PC-9 (cell line): ENCODE results near the gene CNN3. TPM values are rescaled to one million over a fixed set of nuclear protein-coding genes. Genes with fewer than 3 reads are reported as not detected.
A peak's percentile ranks its signal among the peaks of the same experiment; 100 is the strongest.

Source experiments
- BruUV-seq: library from RNA; stranded (reverse); fragments of 400-500 nt; replicated peaks from 2 replicates; lab custom pipeline; 2021; lab: Mats Ljungman, UMichigan
- CTCF ChIA-PET: fragments of 300-600 bp; sonication (Branson Sonifier 250); formaldehyde crosslinking; loops from one replicate; lab custom pipeline; 2022; ENCODE audit warnings: antibody characterized with exemption; lab: Charles Lee
- POLR2A ChIA-PET: fragments of 300-600 bp; sonication (Branson Sonifier 250); formaldehyde crosslinking; loops from one replicate; lab custom pipeline; 2022; ENCODE audit warnings: antibody characterized with exemption; ENCODE audit not compliant: unreplicated experiment; lab: Charles Lee
- DNase-seq, 2 experiments: peaks; one replicate each; pipeline versions ENCODE4 v3.0.0 to v3.0.0-alpha.2; 2015 to 2022; ENCODE audit warnings: mixed read lengths in 1 of 2
- H2AFZ ChIP-seq: fragments of 200-600 bp; sonication (generic); 2 replicates; pipeline ENCODE4 v1.8.1; 2017; ENCODE audit warnings: antibody characterized with exemption
- H3F3A ChIP-seq: fragments of 200-600 bp; sonication (generic); 2 replicates; pipeline ENCODE4 v1.8.1; 2017; ENCODE audit warnings: antibody characterized with exemption, mild to moderate bottlenecking, low read depth; ENCODE audit not compliant: insufficient read depth
- H3K27ac ChIP-seq: fragments of 200-600 bp; sonication (generic); 2 replicates; pipeline ENCODE4 v1.6.1; 2016; ENCODE audit warnings: mixed run types
- H3K27me3 ChIP-seq: fragments of 200-600 bp; sonication (generic); 2 replicates; pipeline ENCODE4 v1.6.1; 2016; ENCODE audit warnings: low read depth, mixed run types; ENCODE audit not compliant: insufficient read depth
- H3K36me3 ChIP-seq: fragments of 200-600 bp; sonication (generic); 2 replicates; pipeline ENCODE4 v1.6.1; 2016; ENCODE audit warnings: low read depth, mixed run types
- H3K4me1 ChIP-seq: fragments of 200-600 bp; sonication (generic); replicated peaks from 2 replicates; pipeline ENCODE4 v1.6.1; 2016; ENCODE audit warnings: mixed run types; ENCODE audit not compliant: insufficient read depth
- H3K4me2 ChIP-seq: fragments of 200-600 bp; sonication (generic); 2 replicates; pipeline ENCODE4 v1.6.1; 2017; ENCODE audit warnings: mixed run types
- H3K4me3 ChIP-seq: fragments of 200-600 bp; sonication (generic); 2 replicates; pipeline ENCODE4 v1.6.1; 2016; ENCODE audit warnings: mixed run types
- H3K79me2 ChIP-seq: fragments of 200-600 bp; sonication (generic); 2 replicates; pipeline ENCODE4 v1.6.1; 2017; ENCODE audit warnings: low read depth, mixed run types
- H3K9me2 ChIP-seq: fragments of 200-600 bp; sonication (generic); 2 replicates; pipeline ENCODE4 v1.8.1; 2017; ENCODE audit warnings: mild to moderate bottlenecking; ENCODE audit not compliant: insufficient read depth
- H3K9me3 ChIP-seq: fragments of 200-600 bp; sonication (generic); 2 replicates; pipeline ENCODE4 v1.8.1; 2016; ENCODE audit warnings: low read depth; ENCODE audit not compliant: insufficient read depth
- H4K20me1 ChIP-seq: fragments of 200-600 bp; sonication (generic); 2 replicates; pipeline ENCODE4 v1.8.1; 2017; ENCODE audit not compliant: insufficient read depth
- CTCF ChIP-seq: fragments of 200-600 bp; sonication (generic); conservative IDR thresholded peaks from 2 replicates; pipeline ENCODE4 v1.6.1; 2017; ENCODE audit warnings: mixed run types, antibody characterized with exemption, mild to moderate bottlenecking, moderate library complexity
- EZH2 ChIP-seq: fragments of 200-600 bp; sonication (generic); IDR thresholded peaks from 2 replicates; pipeline ENCODE4 v1.8.0; 2017; ENCODE audit warnings: antibody characterized with exemption, low read depth
- intact Hi-C: fragments of 100-400 bp; cut with micrococcal nuclease; formaldehyde crosslinking; loops from one replicate; pipeline ENCODE4 v1.10.0; 2022; ENCODE audit not compliant: unreplicated experiment
- total RNA-seq: library from RNA; stranded (reverse); gene quantifications from 2 replicates; pipeline ENCODE4 v1.2.3, GENCODE V29; 2021

Gene CNN3
- total RNA-seq, 1 experiment from 2014 or later, result 135 TPM

GRCh38 chr1:94921977-94922376 lies 4.9 kb downstream of the CNN3 start:
- intact Hi-C loops, result no loop called here
- H4K20me1 ChIP-seq, result peaks cover 29% of the 10 kb centered on the region
- CTCF ChIA-PET, result no interaction called here

GRCh38 chr1:94920061-94920460 lies 6.8 kb downstream of the CNN3 start:
- TF ChIP-seq CTCF, result no peak
- no peak for TF ChIP-seq EZH2
- Histone ChIP-seq H2AFZ (no peak overlapping the region), H3K79me2 (peaks cover 100% of the 10 kb centered on the region), H3K27me3 (no peaks in the 10 kb centered on the region), H3K9me2 (no peaks in the 10 kb centered on the region), H3F3A (peaks cover 2% of the 10 kb centered on the region; the same call in 1 of the 2 replicates), H3K36me3 (peaks cover 38% of the 10 kb centered on the region), H3K27ac (no peak overlapping the region), H3K9me3 (no peaks in the 10 kb centered on the region), H3K4me3 (no peak overlapping the region), H4K20me1 (peaks cover 25% of the 10 kb centered on the region), H3K4me2 (peak overlapping the region; percentile 15; the same call in 1 of the 2 replicates), H3K4me1 (peaks cover 56% of the 10 kb centered on the region)
- intact Hi-C loops, result no loop called here
- DNase-seq, result no peak
- BruUV-seq, result no TSS peak
- ChIA-PET POLR2A (no interaction called here), CTCF (no interaction called here)

More at GRCh38 chr1:94921977-94922376, 4.9 kb downstream of the CNN3 start:
- H3K79me2 ChIP-seq, result peaks cover 97% of the 10 kb centered on the region
- H3K4me3 ChIP-seq, result no peak overlapping the region
- no peaks in the 10 kb centered on the region for H3K27me3 ChIP-seq
- H3K27ac ChIP-seq, result peak overlapping the region; percentile 14; the same call in 1 of the 2 replicates
- POLR2A ChIA-PET, result no interaction called here
- no peaks in the 10 kb centered on the region for H3K9me3 ChIP-seq
- no peak overlapping the region for H2AFZ ChIP-seq
- H3K9me2 ChIP-seq, result no peaks in the 10 kb centered on the region
- BruUV-seq, result no TSS peak
- peaks cover 32% of the 10 kb centered on the region for H3K36me3 ChIP-seq
- DNase-seq, result no peak
- peak overlapping the region; percentile 81; the same call in 1 of the 2 replicates for H3K4me2 ChIP-seq
- H3K4me1 ChIP-seq, result peaks cover 58% of the 10 kb centered on the region
- peaks cover 10% of the 10 kb centered on the region; the same call in 1 of the 2 replicates for H3F3A ChIP-seq
- TF ChIP-seq CTCF, result no peak
- TF ChIP-seq EZH2, result no peak

- Histone ChIP-seq H3K4me2 (peak overlapping the region; percentile 15; the same call in 1 of the 2 replicates), H4K20me1 (peaks cover 21% of the 10 kb centered on the region; the same call in 1 of the 2 replicates), H3K36me3 (peaks cover 38% of the 10 kb centered on the region), H3K27me3 (no peaks in the 10 kb centered on the region), H3K4me3 (no peak overlapping the region), H3K79me2 (peaks cover 100% of the 10 kb centered on the region), H3K9me3 (no peaks in the 10 kb centered on the region), H3K27ac (no peak overlapping the region), H3K4me1 (peaks cover 49% of the 10 kb centered on the region), H3K9me2 (no peaks in the 10 kb centered on the region), H3F3A (no peaks in the 10 kb centered on the region), H2AFZ (no peak overlapping the region)
- intact Hi-C loops, result no loop called here
- no TSS peak for BruUV-seq
- POLR2A ChIA-PET, result interaction anchor here (0.6 kb wide), 1 partner anchor 64 kb away, joined by 3 read pairs; no protein-coding TSS in a partner anchor
- TF ChIP-seq CTCF (no peak), EZH2 (no peak)
- CTCF ChIA-PET, result interaction anchor here (0.6 to 0.7 kb wide), 2 partner anchors 60 to 210 kb away, joined by 4 to 5 read pairs; no protein-coding TSS in a partner anchor
- DNase-seq, result no peak
These were observed 7.5 kb downstream of the CNN3 start for GRCh38 chr1:94919241-94920030.
